Gastrocnemius medialis (tissue), 4 donors: Measurements from ENCODE around the gene PITX1. TPM values are rescaled to one million over a fixed set of nuclear protein-coding genes. Genes with fewer than 3 reads are reported as not detected.

ENCODE experiments used
- ATAC-seq, 2 donors: fragments of 150-250 bp; one replicate each; pipeline ENCODE4 v1.9.1; 2016
- DNase-seq, 2 donors: peaks; one replicate each; pipeline ENCODE4 v3.0.0-alpha.2; 2019
- H3K27ac ChIP-seq, 4 donors: fragments of 200-600 bp; sonication (generic); 1 replicate in 1 of 4; 2 replicates in 3 of 4; pipeline ENCODE4 v1.5.1; 2016 to 2018; ENCODE audit warnings: mild to moderate bottlenecking in 2 of 4, moderate library complexity in 1 of 4
- H3K27me3 ChIP-seq, 3 donors: fragments of 200-600 bp; sonication (generic) in 2 of 3; 1 replicate in 1 of 3; 2 replicates in 2 of 3; pipeline versions ENCODE4 v1.5.1 to v1.6.0; 2016 to 2019; ENCODE audit warnings: mild to moderate bottlenecking in 1 of 3, moderate library complexity in 1 of 3
- H3K36me3 ChIP-seq, 2 donors: fragments of 200-600 bp; sonication (generic) in 1 of 2; one replicate each; pipeline ENCODE4 v1.5.1; 2017 to 2018
- H3K4me1 ChIP-seq, 2 donors: fragments of 200-600 bp; sonication (generic) in 1 of 2; one replicate each; pipeline ENCODE4 v1.5.1; 2016 to 2017; ENCODE audit warnings: mild to moderate bottlenecking in 2 of 2
- H3K4me3 ChIP-seq, 4 donors: fragments of 200-600 bp; sonication (generic) in 3 of 4; 1 replicate in 1 of 4; 2 replicates in 3 of 4; pipeline ENCODE4 v1.5.1; 2016 to 2019; ENCODE audit warnings: mild to moderate bottlenecking in 2 of 4
- H3K9me3 ChIP-seq, 3 donors: fragments of 200-600 bp; sonication (generic) in 2 of 3; 1 replicate in 1 of 3; 2 replicates in 2 of 3; pipeline ENCODE4 v1.5.1; 2016 to 2019
- CTCF ChIP-seq, 5 experiments: fragments of 450-650 bp in 3 of 5; fragments of 200-600 bp in 2 of 5; sonication (generic) in 2 of 5; IDR thresholded peaks in 4 of 5; conservative IDR thresholded peaks in 1 of 5; 1 replicate in 4 of 5; 2 replicates in 1 of 5; pipeline ENCODE4 v1.5.1; 2016 to 2019; ENCODE audit warnings: antibody characterized with exemption in 5 of 5, mild to moderate bottlenecking in 3 of 5, moderate library complexity in 3 of 5
- POLR2A ChIP-seq, 2 donors: fragments of 450-650 bp; IDR thresholded peaks; one replicate each; pipeline ENCODE4 v1.6.1; 2017; ENCODE audit warnings: antibody characterized with exemption in 2 of 2, mild to moderate bottlenecking in 2 of 2, moderate library complexity in 2 of 2
- in situ Hi-C, 4 donors: fragments of 200-750 bp; cut with MboI; loops; one replicate each; pipeline versions ENCODE4 v1.15.0 to v1.8.0; 2017; ENCODE audit warnings: low sequenced_read_pairs in 4 of 4
- intact Hi-C: fragments of 100-400 bp; cut with DNase I; formaldehyde crosslinking; loops from one replicate; pipeline ENCODE4 v1.15.1; 2023; ENCODE audit warnings: low total_unique reads
- total RNA-seq, 4 donors: library from RNA; depleted of rRNA; stranded (reverse); fragments of >200 nt; gene quantifications; one replicate each; pipeline versions ENCODE4 v1.1.0 to v1.2.3, GENCODE V29; 2016

Gene PITX1
- total RNA-seq, 4 donors from 2014 or later = 5.3 to 21.2 (median 9.3) TPM

- no peaks in the 10 kb centered on the region for H3K9me3 ChIP-seq
- TF ChIP-seq CTCF (IDR thresholded peaks at IDR 0.05 in 4 of 5, conservative IDR thresholded peaks at IDR 0.05 in 1 of 5) (no peak), POLR2A (IDR thresholded peaks at IDR 0.05) (no peak)
- H3K36me3 ChIP-seq = no peaks in the 10 kb centered on the region
- DNase-seq (no peak), ATAC-seq (no peak)
- H3K27me3 ChIP-seq = peaks cover 60 to 82% (median 71%) of the 10 kb centered on the region in 3 donors
- H3K4me1 ChIP-seq = peaks cover 10 to 11% of the 10 kb centered on the region in 2 donors
- intact Hi-C loops (loop anchor here (10.0 kb wide), 1 partner anchor 296 kb away; no protein-coding TSS in a partner anchor), in situ Hi-C loops (no loop called here)
- no peak overlapping the region for H3K27ac ChIP-seq
- H3K4me3 ChIP-seq = peak overlapping the region in 1 of 4 donors; percentile 49
Observed at GRCh38 chr5:135038205-135038812, 4.3 kb upstream of the PITX1 start.

- no peak for ATAC-seq
- Histone ChIP-seq H3K9me3 (no peaks in the 10 kb centered on the region), H3K4me3 (no peak overlapping the region), H3K4me1 (peaks cover 15 to 18% of the 10 kb centered on the region in 2 donors), H3K27me3 (peaks cover 66 to 80% (median 78%) of the 10 kb centered on the region in 3 donors), H3K27ac (no peak overlapping the region), H3K36me3 (no peaks in the 10 kb centered on the region)
- intact Hi-C loops (loop anchor here (10.0 kb wide), 1 partner anchor 297 kb away; no protein-coding TSS in a partner anchor), in situ Hi-C loops (no loop called here)
- no peak for DNase-seq
- TF ChIP-seq POLR2A (IDR thresholded peaks at IDR 0.05) (no peak), CTCF (IDR thresholded peaks at IDR 0.05 in 4 of 5, conservative IDR thresholded peaks at IDR 0.05 in 1 of 5) (no peak)
Observed at GRCh38 chr5:135037519-135038204, 3.6 kb upstream of the PITX1 start.

- H3K4me1 ChIP-seq = peaks cover 21 to 22% of the 10 kb centered on the region in 2 donors
- DNase-seq (no peak), ATAC-seq (no peak)
- no peaks in the 10 kb centered on the region for H3K9me3 ChIP-seq
- intact Hi-C loops = loop anchor here (10.0 kb wide), 1 partner anchor 298 kb away; no protein-coding TSS in a partner anchor
- no peak for TF ChIP-seq CTCF (IDR thresholded peaks at IDR 0.05 in 4 of 5, conservative IDR thresholded peaks at IDR 0.05 in 1 of 5)
- TF ChIP-seq POLR2A (IDR thresholded peaks at IDR 0.05) = no peak
- H3K27me3 ChIP-seq = peaks cover 74 to 86% (median 84%) of the 10 kb centered on the region in 3 donors
- H3K4me3 ChIP-seq = no peak overlapping the region
- in situ Hi-C loops = no loop called here
- H3K36me3 ChIP-seq = no peaks in the 10 kb centered on the region
- H3K27ac ChIP-seq = no peak overlapping the region
Observed at GRCh38 chr5:135036405-135036804, 2.4 kb upstream of the PITX1 start.

DNA sequence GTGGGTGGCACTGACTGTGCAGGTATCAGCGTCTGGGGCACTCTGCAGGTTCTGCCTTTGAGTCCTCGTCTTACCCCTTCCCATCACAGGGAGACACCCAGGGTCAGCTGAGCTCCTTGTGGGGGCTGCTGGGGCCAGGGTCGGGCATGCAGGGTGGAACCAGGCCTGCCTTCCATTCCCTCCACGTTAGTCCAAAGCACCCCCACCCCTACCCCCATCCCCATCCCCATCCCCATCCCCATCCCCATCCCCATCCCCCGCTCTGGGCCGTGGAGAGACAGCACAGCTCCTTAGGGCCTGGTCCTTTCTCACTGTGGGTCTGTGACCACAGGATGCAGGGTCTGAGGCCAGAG, 1.6 kb upstream of the PITX1 start:
- no peak for TF ChIP-seq POLR2A (IDR thresholded peaks at IDR 0.05)
- no peak for TF ChIP-seq CTCF (IDR thresholded peaks at IDR 0.05 in 4 of 5, conservative IDR thresholded peaks at IDR 0.05 in 1 of 5)
- H3K4me1 ChIP-seq = peaks cover 22 to 25% of the 10 kb centered on the region in 2 donors

More for the DNA sequence above, 1.6 kb upstream of the PITX1 start:
- intact Hi-C loops = loop anchor here (2.0 to 10.0 kb wide), 2 partner anchors 19 to 299 kb away; no protein-coding TSS in a partner anchor
- Histone ChIP-seq H3K9me3 (no peaks in the 10 kb centered on the region), H3K27ac (no peak overlapping the region), H3K4me3 (no peak overlapping the region), H3K27me3 (peaks cover 75 to 86% (median 84%) of the 10 kb centered on the region in 3 donors), H3K36me3 (no peaks in the 10 kb centered on the region)
- DNase-seq (no peak), ATAC-seq (no peak)
- in situ Hi-C loops = no loop called here
